GM06990 (cell line): Measurements from ENCODE around the gene ZNF527.

Source experiments
- DNase-seq: peaks from one replicate; pipeline ENCODE4 v3.0.0-alpha.2; 2011; ENCODE audit not compliant: insufficient read length; ENCODE audit errors: extremely low read depth
- H3K27me3 ChIP-seq: replicated peaks from 2 replicates; pipeline ENCODE4 v1.6.0; 2011; ENCODE audit warnings: low read length; ENCODE audit not compliant: control insufficient read depth, insufficient read depth
- H3K36me3 ChIP-seq: 2 replicates; pipeline ENCODE4 v1.5.1; 2011; ENCODE audit warnings: low read length; ENCODE audit not compliant: control insufficient read depth, insufficient read depth
- H3K4me3 ChIP-seq: replicated peaks from 2 replicates; pipeline ENCODE4 v1.5.1; 2011; ENCODE audit warnings: low read depth, mild to moderate bottlenecking, control low read depth, low read length
- CTCF ChIP-seq: IDR thresholded peaks from 2 replicates; pipeline ENCODE4 v1.5.1; 2011; ENCODE audit warnings: low read length, control low read depth, mild to moderate bottlenecking, inconsistent platforms; ENCODE audit not compliant: insufficient read depth, poor library complexity, severe bottlenecking

The ZNF527 gene

DNA sequence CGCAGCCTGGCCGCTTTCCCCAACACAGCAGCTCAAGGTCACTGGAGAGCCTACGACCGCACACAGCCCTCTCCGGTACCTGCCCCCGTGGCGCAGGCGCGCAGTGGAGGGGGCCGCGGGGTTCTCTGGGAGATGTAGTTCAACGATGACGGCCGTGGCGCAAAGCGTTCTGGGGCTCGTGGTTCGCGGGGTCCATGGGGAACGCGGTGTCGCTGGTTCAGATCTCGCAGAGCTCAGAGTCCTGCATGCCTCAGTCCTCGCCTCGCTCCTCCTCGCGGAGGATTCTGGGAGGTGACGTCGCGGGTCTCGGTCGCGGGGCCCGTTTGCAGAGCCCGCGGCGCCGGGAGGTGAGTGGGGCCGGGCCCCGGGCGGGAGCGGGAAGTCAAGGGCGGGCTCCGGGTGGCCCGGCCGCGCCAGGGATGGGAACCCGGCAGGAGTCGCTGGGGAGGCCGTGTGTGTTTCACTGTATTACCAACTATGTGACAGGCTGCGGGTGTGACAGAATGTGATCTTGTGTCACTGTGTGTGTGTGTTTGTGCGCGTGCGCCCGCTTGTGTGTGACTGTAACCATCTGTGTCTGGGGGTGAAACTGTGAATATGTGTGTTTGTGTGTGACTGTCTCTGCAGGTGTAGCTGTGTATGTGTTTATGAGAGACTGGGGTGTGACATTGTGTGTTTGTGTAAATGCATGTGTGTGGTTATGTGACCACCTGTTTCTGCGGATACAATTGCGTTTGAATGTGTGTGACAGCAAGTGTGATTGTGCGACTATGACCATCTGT, at the start of gene ZNF527:
ZNF527 (plus strand) TSS at position 220 of the 782 bp plus-strand sequence. CDS start 3,100 bp downstream, outside the sequence.
- peak within 1 kb of the TSS; percentile 85 for H3K4me3 ChIP-seq
- no peaks in the 10 kb centered on the region for H3K27me3 ChIP-seq
- no peak for TF ChIP-seq CTCF
- peaks cover 3% of the 10 kb centered on the region; the same call in 1 of the 2 replicates for H3K36me3 ChIP-seq
- peak; percentile 98 for DNase-seq

- Histone ChIP-seq H3K36me3 (peaks cover 6% of the 10 kb centered on the region), H3K27me3 (no peaks in the 10 kb centered on the region), H3K4me3 (no peak overlapping the region)
- no peak for DNase-seq
- no peak for TF ChIP-seq CTCF
Observed at GRCh38 chr19:37329686-37330085, 41.2 kb upstream of the ZNF527 start.

DNA sequence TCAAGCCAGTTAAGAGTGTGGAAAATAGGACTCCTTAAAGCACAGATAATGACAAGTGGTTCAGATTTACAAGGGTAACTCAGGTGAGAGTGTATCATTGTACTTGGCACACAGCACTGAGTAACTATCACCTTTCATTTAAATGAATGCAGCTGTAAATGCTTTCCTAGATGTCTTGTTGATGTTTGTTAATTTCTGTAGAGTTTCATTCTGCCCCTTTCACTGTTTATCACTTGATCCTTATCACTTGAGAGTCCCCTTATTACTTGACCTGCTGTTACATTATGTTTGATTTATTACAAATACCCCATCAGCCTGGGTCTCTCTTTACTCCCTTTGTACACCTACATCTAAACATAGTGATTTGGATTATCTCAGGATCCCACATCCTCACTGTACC, 38.1 kb upstream of the ZNF527 start:
- H3K27me3 ChIP-seq, result no peaks in the 10 kb centered on the region
- H3K36me3 ChIP-seq, result peaks cover 5% of the 10 kb centered on the region
- no peak overlapping the region for H3K4me3 ChIP-seq
- DNase-seq, result no peak
- no peak for TF ChIP-seq CTCF

DNA sequence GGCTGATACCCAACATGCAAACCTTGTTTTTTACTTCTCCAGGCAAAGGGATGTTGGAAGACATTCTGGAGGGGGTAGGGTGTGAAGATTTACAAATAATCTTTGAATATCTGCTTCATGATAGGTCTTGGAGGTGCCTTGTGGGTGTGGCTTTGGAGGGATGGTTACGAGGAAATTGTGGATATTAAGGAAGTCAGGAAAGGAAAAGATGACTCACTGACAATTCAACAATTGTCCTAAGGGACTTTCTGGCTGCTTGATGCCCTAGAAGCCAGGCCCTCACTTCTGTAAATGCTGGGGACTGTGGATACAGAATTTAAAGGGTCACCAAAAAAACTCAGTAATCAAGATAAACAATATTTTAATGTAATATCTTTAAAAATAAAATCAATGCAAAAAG, 37.4 kb upstream of the ZNF527 start:
- no peak for DNase-seq
- peaks cover 5% of the 10 kb centered on the region for H3K36me3 ChIP-seq
- H3K27me3 ChIP-seq, result no peaks in the 10 kb centered on the region
- H3K4me3 ChIP-seq, result no peak overlapping the region
- no peak for TF ChIP-seq CTCF

DNA sequence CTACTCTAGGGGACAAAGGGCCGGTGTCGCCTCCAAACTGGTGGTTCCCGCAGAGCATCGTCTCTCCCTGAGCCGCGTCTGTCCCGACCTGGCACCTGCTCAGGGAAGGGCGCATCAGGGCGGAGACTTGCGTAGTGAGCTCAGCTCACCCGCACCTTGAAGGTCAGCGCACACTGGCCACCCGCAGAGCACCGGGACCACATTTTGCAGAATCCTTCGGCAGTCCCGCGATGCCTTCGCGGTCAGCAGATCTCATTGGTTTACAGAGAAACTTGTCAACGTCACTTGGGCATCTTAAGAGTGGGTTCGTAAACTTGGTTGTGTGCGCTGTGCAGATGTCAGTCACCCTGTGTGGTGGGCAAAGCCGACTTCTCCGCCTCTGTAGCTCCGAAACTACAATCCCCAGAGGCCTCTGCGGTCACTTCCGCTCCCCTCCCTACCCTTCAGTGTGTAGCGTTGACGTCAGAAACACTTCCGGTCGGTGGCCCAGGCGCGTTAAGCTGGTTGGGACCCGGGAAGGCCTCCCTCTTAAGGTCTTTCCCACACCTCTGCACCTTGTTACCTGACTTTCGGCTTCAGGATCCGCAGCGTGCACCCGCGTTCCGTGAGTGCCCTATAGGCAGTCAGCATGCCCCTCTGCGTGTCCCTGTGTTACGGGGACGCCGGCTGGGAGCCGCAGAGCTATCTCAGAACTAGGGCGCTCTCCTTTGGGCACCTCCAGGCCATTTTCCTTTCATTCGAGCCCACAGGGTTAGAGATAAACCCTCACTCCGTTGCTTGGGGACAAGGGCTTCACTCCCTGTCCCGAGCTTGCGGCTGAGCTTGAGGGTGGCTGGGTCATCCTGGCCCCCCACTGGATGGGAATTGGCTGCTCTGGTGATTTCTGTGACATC, 36.5 kb upstream of the ZNF527 start:
- peak overlapping the region; percentile 79 for H3K4me3 ChIP-seq
- no peak for TF ChIP-seq CTCF
- DNase-seq, result peak; percentile 72
- H3K27me3 ChIP-seq, result no peaks in the 10 kb centered on the region
- peaks cover under 1% of the 10 kb centered on the region; the same call in 1 of the 2 replicates for H3K36me3 ChIP-seq
